Effector CD8-positive, alpha-beta T cell (primary cell): ENCODE measurements around the gene PHF2.

Experiments
- DNase-seq: peaks from one replicate; lab custom pipeline; 2025; lab: John Stamatoyannopoulos, UW

Gene PHF2

GRCh38 chr9:93601063-93601462 lies 24.7 kb downstream of the PHF2 start:
- DNase-seq: no peak

GRCh38 chr9:93601666-93602065 lies 25.3 kb downstream of the PHF2 start:
- no peak for DNase-seq

- DNase-seq: no peak
Observed at GRCh38 chr9:93603011-93603410, 26.6 kb downstream of the PHF2 start.

GRCh38 chr9:93603906-93604326 lies 27.5 kb downstream of the PHF2 start:
- DNase-seq: no peak

GRCh38 chr9:93606187-93606586 lies 29.8 kb downstream of the PHF2 start:
- DNase-seq: no peak

- DNase-seq: no peak
Observed at GRCh38 chr9:93610206-93610605, 33.8 kb downstream of the PHF2 start.

GRCh38 chr9:93612052-93612795 lies 35.8 kb downstream of the PHF2 start:
- DNase-seq: no peak

- DNase-seq: no peak
Observed at GRCh38 chr9:93612796-93613154, 36.4 kb downstream of the PHF2 start.

- DNase-seq: no peak
Observed at GRCh38 chr9:93613174-93613573, 36.8 kb downstream of the PHF2 start.

- DNase-seq: no peak
Observed at GRCh38 chr9:93613791-93614190, 37.4 kb downstream of the PHF2 start.

- no peak for DNase-seq
Observed at GRCh38 chr9:93614830-93615468, 38.6 kb downstream of the PHF2 start.

GRCh38 chr9:93616044-93616443 lies 39.7 kb downstream of the PHF2 start:
- DNase-seq: no peak

GRCh38 chr9:93617273-93617672 lies 40.9 kb downstream of the PHF2 start:
- no peak for DNase-seq

GRCh38 chr9:93619272-93619775 lies 42.9 kb downstream of the PHF2 start:
- no peak for DNase-seq

- no peak for DNase-seq
Observed at GRCh38 chr9:93620041-93620506, 43.7 kb downstream of the PHF2 start.

GRCh38 chr9:93620881-93621820 lies 44.8 kb downstream of the PHF2 start:
- DNase-seq: no peak

- no peak for DNase-seq
Observed at GRCh38 chr9:93621922-93622321, 45.5 kb downstream of the PHF2 start.

- no peak for DNase-seq
Observed at GRCh38 chr9:93622691-93623090, 46.3 kb downstream of the PHF2 start.

GRCh38 chr9:93623753-93624152 lies 47.4 kb downstream of the PHF2 start:
- DNase-seq: no peak

GRCh38 chr9:93624431-93624834 lies 48.0 kb downstream of the PHF2 start:
- DNase-seq: no peak

GRCh38 chr9:93624977-93625376 lies 48.6 kb downstream of the PHF2 start:
- no peak for DNase-seq

- DNase-seq: no peak
Observed at GRCh38 chr9:93629920-93630319, 53.5 kb downstream of the PHF2 start.
